HEK293 (cell line): ENCODE results near the gene SREBF1.

ENCODE experiments used
- CTCF ChIA-PET: fragments of 350-600 bp; formaldehyde crosslinking; extraction: SDS; loops from one replicate; lab custom pipeline; 2021; ENCODE audit warnings: antibody characterized with exemption; lab: Yijun Ruan, JAX
- POLR2A ChIA-PET: fragments of 300-600 bp; formaldehyde crosslinking; extraction: SDS; loops from one replicate; lab custom pipeline; 2020; ENCODE audit warnings: antibody characterized with exemption, inconsistent platforms; lab: Yijun Ruan, JAX
- H3K27ac ChIP-seq: fragments of 200-500 bp; sonication (Bioruptor generic); 2 replicates; pipeline ENCODE4 v1.5.1; 2014; ENCODE audit warnings: low read depth, low read length, control low read depth, inconsistent platforms; ENCODE audit errors: extremely low read depth
- H3K36me3 ChIP-seq, 2 experiments: fragments of 200-500 bp in 1 of 2; sonication (Bioruptor generic) in 1 of 2; 1 replicate in 1 of 2; 2 replicates in 1 of 2; pipeline ENCODE4 v1.5.1; 2014 to 2017; ENCODE audit warnings: inconsistent platforms in 2 of 2, low read length in 2 of 2; ENCODE audit not compliant: control insufficient read depth in 2 of 2, insufficient read depth in 1 of 2
- H3K4me1 ChIP-seq: fragments of 200-500 bp; sonication (Bioruptor generic); 2 replicates; pipeline ENCODE4 v1.5.1; 2014; ENCODE audit warnings: mild to moderate bottlenecking, low read length, inconsistent platforms; ENCODE audit not compliant: control insufficient read depth, insufficient read depth
- H3K4me3 ChIP-seq: 2 replicates; pipeline ENCODE4 v1.5.1; 2011; ENCODE audit warnings: low read depth, mild to moderate bottlenecking, control low read depth, low read length, moderate library complexity
- H3K9me3 ChIP-seq: fragments of 200-500 bp; sonication (Bioruptor generic); 2 replicates; pipeline ENCODE4 v1.5.1; 2014; ENCODE audit warnings: low read depth, low read length, inconsistent platforms; ENCODE audit not compliant: control insufficient read depth, insufficient read depth
- BCL11A ChIP-seq: fragments of 450-650 bp; formaldehyde crosslinking; IDR thresholded peaks from 2 replicates; pipeline ENCODE4 v1.5.1; 2016; ENCODE audit warnings: low read depth, missing biosample characterization, missing genetic modification characterization
- MYNN ChIP-seq: fragments of 450-650 bp; formaldehyde crosslinking; IDR thresholded peaks from 2 replicates; pipeline ENCODE4 v1.5.1; 2016; ENCODE audit warnings: missing biosample characterization, missing genetic modification characterization, borderline replicate concordance
- PATZ1 ChIP-seq: fragments of 450-650 bp; formaldehyde crosslinking; IDR thresholded peaks from 2 replicates; pipeline ENCODE4 v1.5.1; 2016; ENCODE audit warnings: missing biosample characterization, missing genetic modification characterization
- ZBTB10 ChIP-seq: fragments of 450-650 bp; formaldehyde crosslinking; IDR thresholded peaks from 2 replicates; pipeline ENCODE4 v1.5.1; 2016; ENCODE audit warnings: missing biosample characterization, missing genetic modification characterization
- ZBTB49 ChIP-seq: fragments of 450-650 bp; formaldehyde crosslinking; IDR thresholded peaks from 2 replicates; pipeline ENCODE4 v1.5.1; 2016; ENCODE audit warnings: missing biosample characterization, missing genetic modification characterization, low read depth
- ZBTB7A ChIP-seq: fragments of 450-650 bp; formaldehyde crosslinking; IDR thresholded peaks from 2 replicates; pipeline ENCODE4 v1.5.1; 2016; ENCODE audit warnings: low read depth, missing biosample characterization, missing genetic modification characterization
- ZFP69B ChIP-seq: fragments of 450-650 bp; formaldehyde crosslinking; IDR thresholded peaks from 2 replicates; pipeline ENCODE4 v1.5.1; 2016; ENCODE audit warnings: missing biosample characterization, missing genetic modification characterization
- ZNF10 ChIP-seq: fragments of 450-650 bp; formaldehyde crosslinking; IDR thresholded peaks from 2 replicates; pipeline ENCODE4 v1.5.1; 2017; ENCODE audit warnings: missing biosample characterization, missing genetic modification characterization
- ZNF174 ChIP-seq: fragments of 450-650 bp; formaldehyde crosslinking; IDR thresholded peaks from 2 replicates; pipeline ENCODE4 v1.5.0; 2017; ENCODE audit warnings: missing biosample characterization, mild to moderate bottlenecking, missing genetic modification characterization
- ZNF280C ChIP-seq: fragments of 450-650 bp; formaldehyde crosslinking; IDR thresholded peaks from 2 replicates; pipeline ENCODE4 v1.5.1; 2016; ENCODE audit warnings: missing biosample characterization, missing genetic modification characterization
- ZNF473 ChIP-seq: fragments of 450-650 bp; formaldehyde crosslinking; IDR thresholded peaks from 2 replicates; pipeline ENCODE4 v1.5.1; 2017; ENCODE audit warnings: missing biosample characterization, missing genetic modification characterization
- ZNF501 ChIP-seq: fragments of 450-650 bp; formaldehyde crosslinking; IDR thresholded peaks from 2 replicates; pipeline ENCODE4 v1.5.1; 2016; ENCODE audit warnings: missing biosample characterization, missing genetic modification characterization
- ZNF558 ChIP-seq: fragments of 450-650 bp; formaldehyde crosslinking; IDR thresholded peaks from 2 replicates; pipeline ENCODE4 v1.5.1; 2016; ENCODE audit warnings: missing biosample characterization, missing genetic modification characterization
- ZNF600 ChIP-seq: fragments of 450-650 bp; formaldehyde crosslinking; IDR thresholded peaks from 2 replicates; pipeline ENCODE4 v1.5.1; 2016; ENCODE audit warnings: missing biosample characterization, missing genetic modification characterization
- ZNF664 ChIP-seq: fragments of 450-650 bp; formaldehyde crosslinking; IDR thresholded peaks from 2 replicates; pipeline ENCODE4 v1.5.1; 2016; ENCODE audit warnings: missing biosample characterization, missing genetic modification characterization

The SREBF1 gene

GRCh38 chr17:17807440-17807839 lies 29.3 kb downstream of the SREBF1 start (continued):
- TF ChIP-seq PATZ1: no peak
- no peak for TF ChIP-seq ZNF664

GRCh38 chr17:17806611-17807274 lies 30.0 kb downstream of the SREBF1 start:
- Histone ChIP-seq H3K27ac (no peak overlapping the region), H3K4me1 (peaks cover 2% of the 10 kb centered on the region), H3K9me3 (no peaks in the 10 kb centered on the region), H3K4me3 (no peak overlapping the region), H3K36me3 (peaks cover 0 to 69% of the 10 kb centered on the region in 2 experiments; a peak in 2 of 3 replicates)
- TF ChIP-seq ZNF280C (no peak), ZNF501 (no peak), ZNF473 (tag by site-specific recombination) (no peak), PATZ1 (no peak), ZNF600 (peak; percentile 72; the same call in 1 of the 2 replicates), ZNF558 (no peak), ZNF10 (tag by site-specific recombination) (peak; percentile 89), ZNF174 (tag by site-specific recombination) (no peak), MYNN (no peak), BCL11A (tag by site-specific recombination) (no peak), ZBTB10 (tag by site-specific recombination) (no peak), ZFP69B (tag by site-specific recombination) (no peak), ZBTB49 (tag by site-specific recombination) (no peak), ZBTB7A (tag by site-specific recombination) (no peak)
- POLR2A ChIA-PET: no interaction called here
- CTCF ChIA-PET: interaction anchor here (0.6 to 2.3 kb wide), 6 partner anchors 23 to 337 kb away, joined by 3 to 8 read pairs (median 4); no protein-coding TSS in a partner anchor
